Measurements from ENCODE around the gene MEIS1.

Gene MEIS1

DNA sequence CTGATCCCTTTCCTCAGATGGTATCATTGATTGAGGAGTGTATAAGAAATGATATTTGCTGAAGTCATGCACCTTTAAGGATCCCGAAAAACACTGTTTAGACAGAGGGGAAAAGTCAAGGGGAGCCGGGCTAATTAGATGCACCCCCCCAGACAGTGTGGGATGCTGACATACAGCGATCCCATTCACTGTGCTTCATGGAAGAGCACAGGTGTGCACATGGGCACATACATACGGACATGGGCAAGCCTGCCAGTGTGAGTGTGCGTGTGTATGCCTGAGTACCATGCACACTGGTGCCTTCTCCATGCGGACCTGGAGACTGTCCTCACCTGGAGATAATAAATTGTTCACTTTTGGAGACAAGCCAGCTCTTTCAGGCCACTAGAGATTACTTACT lies 22.6 kb downstream of the MEIS1 start:
- Histone ChIP-seq H3K4me1 (no peaks in the 10 kb centered on the region; a peak in 1 of 20 replicates), H3K9ac (no peak overlapping the region), H3K27me3 (no peaks in the 10 kb centered on the region), H3K4me2 (no peak overlapping the region), H3K36me3 (no peaks in the 10 kb centered on the region), H3K27ac (no peak overlapping the region), H3K9me3 (replicated peaks in 1 of 11) (no peaks in the 10 kb centered on the region), H3K4me3 (no peak overlapping the region), H4K20me1 (no peaks in the 10 kb centered on the region)
- TF ChIP-seq Cebpa-rat (IDR thresholded peaks at IDR 0.05), result no peak

DNA sequence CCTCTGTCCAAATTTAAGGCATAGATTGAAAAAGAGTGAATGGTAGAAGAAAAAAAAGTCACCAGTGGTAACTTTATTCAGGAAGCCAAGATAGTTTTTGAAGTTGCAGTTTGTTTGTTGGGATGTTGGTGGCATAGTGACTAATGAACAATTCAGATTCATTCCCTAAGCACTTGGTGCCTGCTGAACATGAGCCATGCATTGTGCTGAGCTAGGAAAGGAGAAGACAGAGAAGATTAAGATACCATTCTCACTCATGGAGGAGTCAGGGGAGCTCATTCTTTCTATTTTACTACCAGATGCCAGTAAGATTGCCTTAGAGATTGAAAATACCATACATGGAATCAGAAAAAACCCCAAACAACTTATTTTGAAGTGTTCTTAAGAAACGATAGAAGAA lies 25.1 kb downstream of the MEIS1 start:
- H4K20me1 ChIP-seq, result no peaks in the 10 kb centered on the region
- no peak overlapping the region for H3K4me2 ChIP-seq
- H3K27ac ChIP-seq, result no peak overlapping the region
- H3K36me3 ChIP-seq, result no peaks in the 10 kb centered on the region
- H3K4me1 ChIP-seq, result no peaks in the 10 kb centered on the region; a peak in 1 of 20 replicates
- TF ChIP-seq Cebpa-rat (IDR thresholded peaks at IDR 0.05), result no peak
- no peaks in the 10 kb centered on the region for H3K27me3 ChIP-seq
- no peak overlapping the region for H3K9ac ChIP-seq
- H3K4me3 ChIP-seq, result no peak overlapping the region
- no peaks in the 10 kb centered on the region for H3K9me3 ChIP-seq (replicated peaks in 1 of 11)

GRCh38 chr2:66461001-66461663 lies 26.2 kb downstream of the MEIS1 start:
- H3K4me3 ChIP-seq, result no peak overlapping the region
- H3K27me3 ChIP-seq, result no peaks in the 10 kb centered on the region
- H3K27ac ChIP-seq, result no peak overlapping the region
- no peaks in the 10 kb centered on the region for H4K20me1 ChIP-seq
- H3K4me1 ChIP-seq, result no peaks in the 10 kb centered on the region; a peak in 1 of 20 replicates
- H3K9ac ChIP-seq, result no peak overlapping the region
- no peak for TF ChIP-seq Cebpa-rat (IDR thresholded peaks at IDR 0.05)
- no peak overlapping the region for H3K4me2 ChIP-seq
- no peaks in the 10 kb centered on the region for H3K36me3 ChIP-seq
- no peaks in the 10 kb centered on the region for H3K9me3 ChIP-seq (replicated peaks in 1 of 11)

GRCh38 chr2:66461664-66462500 lies 27.0 kb downstream of the MEIS1 start:
- Histone ChIP-seq H3K36me3 (no peaks in the 10 kb centered on the region), H3K27ac (no peak overlapping the region)

DNA sequence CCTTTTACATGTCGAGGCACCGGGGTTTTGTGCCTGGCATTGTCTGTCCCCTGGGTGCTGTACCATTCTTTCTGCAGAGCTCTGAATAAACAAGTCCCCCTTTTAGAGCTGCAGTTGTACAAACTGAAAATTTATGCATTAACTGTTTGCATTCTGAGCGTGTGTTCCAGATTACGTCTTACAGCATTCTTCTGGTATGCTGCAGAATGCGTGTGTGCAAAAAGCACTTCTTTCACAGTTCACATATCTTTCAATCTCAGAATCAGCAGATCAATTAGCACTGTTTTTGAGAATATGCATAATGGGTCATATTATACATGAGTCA lies 27.5 kb downstream of the MEIS1 start:
- Histone ChIP-seq H3K27me3 (no peaks in the 10 kb centered on the region), H3K4me3 (no peak overlapping the region), H3K9ac (no peak overlapping the region), H3K4me1 (no peaks in the 10 kb centered on the region; a peak in 1 of 20 replicates), H3K27ac (no peak overlapping the region), H4K20me1 (no peaks in the 10 kb centered on the region), H3K36me3 (no peaks in the 10 kb centered on the region), H3K9me3 (replicated peaks in 1 of 11) (no peaks in the 10 kb centered on the region), H3K4me2 (no peak overlapping the region)
- TF ChIP-seq Cebpa-rat (IDR thresholded peaks at IDR 0.05), result no peak

More at GRCh38 chr2:66461664-66462500, 27.0 kb downstream of the MEIS1 start:
- H3K9ac ChIP-seq, result no peak overlapping the region
- no peaks in the 10 kb centered on the region for H4K20me1 ChIP-seq
- H3K9me3 ChIP-seq (replicated peaks in 1 of 11), result no peaks in the 10 kb centered on the region
- no peaks in the 10 kb centered on the region; a peak in 1 of 20 replicates for H3K4me1 ChIP-seq
- H3K27me3 ChIP-seq, result no peaks in the 10 kb centered on the region
- no peak for TF ChIP-seq Cebpa-rat (IDR thresholded peaks at IDR 0.05)
- H3K4me2 ChIP-seq, result no peak overlapping the region
- H3K4me3 ChIP-seq, result no peak overlapping the region

GRCh38 chr2:66463206-66463755 lies 28.4 kb downstream of the MEIS1 start:
- no peaks in the 10 kb centered on the region for H4K20me1 ChIP-seq
- H3K4me3 ChIP-seq, result no peak overlapping the region
- no peak overlapping the region for H3K4me2 ChIP-seq
- no peaks in the 10 kb centered on the region for H3K9me3 ChIP-seq (replicated peaks in 1 of 11)
- no peaks in the 10 kb centered on the region for H3K36me3 ChIP-seq
- no peak for TF ChIP-seq Cebpa-rat (IDR thresholded peaks at IDR 0.05)
- no peaks in the 10 kb centered on the region; a peak in 1 of 20 replicates for H3K4me1 ChIP-seq
- no peak overlapping the region for H3K9ac ChIP-seq
- no peak overlapping the region for H3K27ac ChIP-seq
- H3K27me3 ChIP-seq, result no peaks in the 10 kb centered on the region

- Histone ChIP-seq H3K27ac (no peak overlapping the region), H3K4me3 (no peak overlapping the region), H3K4me2 (no peak overlapping the region), H3K27me3 (no peaks in the 10 kb centered on the region), H3K9ac (no peak overlapping the region), H3K4me1 (no peaks in the 10 kb centered on the region; a peak in 1 of 20 replicates), H4K20me1 (no peaks in the 10 kb centered on the region), H3K9me3 (replicated peaks in 1 of 11) (no peaks in the 10 kb centered on the region), H3K36me3 (no peaks in the 10 kb centered on the region)
- no peak for TF ChIP-seq Cebpa-rat (IDR thresholded peaks at IDR 0.05)
Measured at GRCh38 chr2:66464930-66465637, 30.2 kb downstream of the MEIS1 start.

GRCh38 chr2:66466433-66466832 lies 31.5 kb downstream of the MEIS1 start:
- TF ChIP-seq Cebpa-rat (IDR thresholded peaks at IDR 0.05), result no peak
- Histone ChIP-seq H3K4me1 (no peaks in the 10 kb centered on the region; a peak in 1 of 20 replicates), H3K9ac (no peak overlapping the region), H3K36me3 (no peaks in the 10 kb centered on the region), H3K4me3 (no peak overlapping the region), H3K27ac (no peak overlapping the region), H3K9me3 (replicated peaks in 1 of 11) (no peaks in the 10 kb centered on the region), H3K27me3 (no peaks in the 10 kb centered on the region), H3K4me2 (no peak overlapping the region), H4K20me1 (no peaks in the 10 kb centered on the region)

GRCh38 chr2:66467718-66468117 lies 32.8 kb downstream of the MEIS1 start:
- no peak overlapping the region for H3K27ac ChIP-seq
- no peaks in the 10 kb centered on the region for H3K27me3 ChIP-seq
- H3K9me3 ChIP-seq (replicated peaks in 1 of 11), result no peaks in the 10 kb centered on the region
- TF ChIP-seq Cebpa-rat (IDR thresholded peaks at IDR 0.05), result no peak
- no peak overlapping the region for H3K4me3 ChIP-seq
- no peaks in the 10 kb centered on the region for H4K20me1 ChIP-seq
- H3K4me2 ChIP-seq, result no peak overlapping the region
- no peaks in the 10 kb centered on the region for H3K36me3 ChIP-seq
- no peak overlapping the region for H3K9ac ChIP-seq
- no peaks in the 10 kb centered on the region for H3K4me1 ChIP-seq

Measured in BLaER1 treated with 17β-estradiol and CSF1 and Interleukin-3, amounts not matched to agents 10 nM and 100 nM (cell line).